AG09309 (cell line): ENCODE results near the gene SMR3B.

Source experiments
- DNase-seq: peaks from one replicate; pipeline ENCODE4 v3.0.0-alpha.2; 2010; ENCODE audit warnings: low read depth
- H3K4me3 ChIP-seq: 2 replicates; pipeline ENCODE4 v1.5.1; 2011; ENCODE audit warnings: mild to moderate bottlenecking, low read depth, low read length, moderate library complexity; ENCODE audit not compliant: control insufficient read depth
- TF ChIP-seq, protein P1 (sequence below): IDR thresholded peaks from 2 replicates; pipeline ENCODE4 v1.5.1; 2011; ENCODE audit warnings: mild to moderate bottlenecking, low read depth, low read length, inconsistent platforms; ENCODE audit not compliant: insufficient read depth, control insufficient read depth; ENCODE audit errors: missing control alignments

The SMR3B gene

GRCh38 chr4:70364002-70364401 lies 18.9 kb upstream of the SMR3B start:
- TF ChIP-seq, protein P1, sequence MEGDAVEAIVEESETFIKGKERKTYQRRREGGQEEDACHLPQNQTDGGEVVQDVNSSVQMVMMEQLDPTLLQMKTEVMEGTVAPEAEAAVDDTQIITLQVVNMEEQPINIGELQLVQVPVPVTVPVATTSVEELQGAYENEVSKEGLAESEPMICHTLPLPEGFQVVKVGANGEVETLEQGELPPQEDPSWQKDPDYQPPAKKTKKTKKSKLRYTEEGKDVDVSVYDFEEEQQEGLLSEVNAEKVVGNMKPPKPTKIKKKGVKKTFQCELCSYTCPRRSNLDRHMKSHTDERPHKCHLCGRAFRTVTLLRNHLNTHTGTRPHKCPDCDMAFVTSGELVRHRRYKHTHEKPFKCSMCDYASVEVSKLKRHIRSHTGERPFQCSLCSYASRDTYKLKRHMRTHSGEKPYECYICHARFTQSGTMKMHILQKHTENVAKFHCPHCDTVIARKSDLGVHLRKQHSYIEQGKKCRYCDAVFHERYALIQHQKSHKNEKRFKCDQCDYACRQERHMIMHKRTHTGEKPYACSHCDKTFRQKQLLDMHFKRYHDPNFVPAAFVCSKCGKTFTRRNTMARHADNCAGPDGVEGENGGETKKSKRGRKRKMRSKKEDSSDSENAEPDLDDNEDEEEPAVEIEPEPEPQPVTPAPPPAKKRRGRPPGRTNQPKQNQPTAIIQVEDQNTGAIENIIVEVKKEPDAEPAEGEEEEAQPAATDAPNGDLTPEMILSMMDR, result no peak

GRCh38 chr4:70365479-70365878 lies 17.5 kb upstream of the SMR3B start:
- DNase-seq, result no peak
- TF ChIP-seq, protein P1, result no peak
- no peak overlapping the region for H3K4me3 ChIP-seq

More at GRCh38 chr4:70364002-70364401, 18.9 kb upstream of the SMR3B start:
- H3K4me3 ChIP-seq, result no peak overlapping the region
- no peak for DNase-seq

DNA sequence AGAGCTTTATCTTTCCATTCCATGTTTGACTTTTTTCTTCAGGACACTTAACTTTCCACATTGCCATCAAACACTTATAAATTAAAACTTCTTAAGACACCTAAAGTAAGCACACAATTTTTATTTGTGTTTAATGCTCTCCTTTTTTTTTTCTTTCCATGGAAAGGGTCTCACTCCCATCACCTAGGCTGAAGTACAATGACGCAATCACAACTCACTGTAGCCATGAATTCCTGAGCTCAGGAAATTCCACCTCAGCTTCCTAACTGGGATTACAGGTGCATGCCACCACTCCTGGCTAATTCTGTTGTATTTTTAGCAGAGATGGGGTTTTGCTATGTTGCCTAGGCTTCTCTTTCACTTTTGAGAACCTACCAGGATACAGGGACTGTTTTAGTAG lies 15.1 kb upstream of the SMR3B start:
- TF ChIP-seq, protein P1, result no peak
- DNase-seq, result no peak
- no peak overlapping the region for H3K4me3 ChIP-seq

GRCh38 chr4:70371987-70372386 lies 10.9 kb upstream of the SMR3B start:
- TF ChIP-seq, protein P1, result no peak
- no peak for DNase-seq
- no peak overlapping the region for H3K4me3 ChIP-seq

DNA sequence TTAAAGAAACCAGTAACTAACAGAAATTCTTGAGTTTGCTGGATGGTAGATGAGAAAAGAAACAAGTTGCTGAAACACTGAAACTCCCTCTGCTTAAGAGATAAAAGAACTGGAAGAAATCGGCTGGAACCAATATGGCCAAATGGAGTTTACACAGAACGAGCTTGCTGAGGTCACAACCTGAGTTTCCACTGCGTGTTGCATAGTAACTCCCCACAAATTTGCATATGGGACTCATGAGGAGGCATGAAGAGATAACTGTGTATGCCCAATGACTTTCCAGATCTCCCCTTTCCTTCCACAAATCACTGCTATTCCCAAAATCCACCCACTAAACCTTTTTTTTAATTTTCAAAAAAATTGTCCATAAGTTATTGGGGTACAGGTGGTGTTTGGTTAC lies 10.2 kb upstream of the SMR3B start:
- TF ChIP-seq, protein P1, result no peak
- DNase-seq, result no peak
- H3K4me3 ChIP-seq, result no peak overlapping the region

- no peak overlapping the region for H3K4me3 ChIP-seq
- no peak for DNase-seq
- TF ChIP-seq, protein P1, result no peak
Measured at GRCh38 chr4:70380578-70380977, 2.4 kb upstream of the SMR3B start.
